ENCODE data around the gene SCAF1. TPM values are rescaled to one million over a fixed set of nuclear protein-coding genes. Genes with fewer than 3 reads are reported as not detected.

SCAF1 gene
- total and polyA plus RNA-seq, 10 of the 15 experiments (the other 5 are each of a cell fraction or from before 2014, with no cell fraction given): 0.18 to 77.0 (median 5.3) TPM

DNA sequence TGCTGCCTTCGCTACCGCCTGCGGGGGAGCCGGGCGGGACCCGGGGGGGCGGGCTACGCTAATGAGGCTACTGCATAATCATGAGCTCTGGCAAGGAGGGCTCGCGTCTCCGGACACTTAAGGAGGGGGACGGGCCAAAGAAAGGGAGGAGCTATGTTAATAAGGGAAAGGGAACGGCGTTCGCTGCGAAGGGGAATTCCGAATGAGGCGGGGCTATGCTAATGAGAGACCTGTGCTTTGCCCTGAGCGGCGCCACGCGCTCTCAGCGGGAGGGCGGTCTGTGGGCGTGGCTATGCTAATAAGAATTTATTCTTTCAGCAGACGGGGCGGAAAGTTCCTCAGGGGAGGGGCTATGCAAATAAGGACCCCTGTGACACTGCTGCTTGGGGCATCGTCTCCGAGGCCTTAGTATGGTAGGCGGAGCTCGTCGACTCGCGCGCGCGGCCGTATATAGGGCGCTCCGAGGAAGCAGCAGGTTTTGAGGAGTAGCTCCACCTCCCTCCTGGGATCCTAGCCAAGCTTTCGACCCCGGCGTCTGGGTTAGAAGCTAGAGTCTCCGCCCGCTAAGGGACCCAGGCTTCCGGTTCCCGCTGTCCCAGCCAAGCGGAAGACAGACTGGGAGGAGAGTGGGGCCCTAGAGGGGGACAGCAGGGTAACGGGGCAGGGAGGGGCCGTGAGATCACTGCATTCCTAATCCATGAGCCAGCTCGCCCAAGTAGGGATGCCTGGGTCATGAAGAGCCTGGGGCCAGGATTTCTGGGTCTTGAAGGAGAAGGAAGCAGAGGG, 1.7 kb upstream of the SCAF1 start, which contains the start of gene RRAS (continued):
- TF ChIP-seq, protein P1, sequence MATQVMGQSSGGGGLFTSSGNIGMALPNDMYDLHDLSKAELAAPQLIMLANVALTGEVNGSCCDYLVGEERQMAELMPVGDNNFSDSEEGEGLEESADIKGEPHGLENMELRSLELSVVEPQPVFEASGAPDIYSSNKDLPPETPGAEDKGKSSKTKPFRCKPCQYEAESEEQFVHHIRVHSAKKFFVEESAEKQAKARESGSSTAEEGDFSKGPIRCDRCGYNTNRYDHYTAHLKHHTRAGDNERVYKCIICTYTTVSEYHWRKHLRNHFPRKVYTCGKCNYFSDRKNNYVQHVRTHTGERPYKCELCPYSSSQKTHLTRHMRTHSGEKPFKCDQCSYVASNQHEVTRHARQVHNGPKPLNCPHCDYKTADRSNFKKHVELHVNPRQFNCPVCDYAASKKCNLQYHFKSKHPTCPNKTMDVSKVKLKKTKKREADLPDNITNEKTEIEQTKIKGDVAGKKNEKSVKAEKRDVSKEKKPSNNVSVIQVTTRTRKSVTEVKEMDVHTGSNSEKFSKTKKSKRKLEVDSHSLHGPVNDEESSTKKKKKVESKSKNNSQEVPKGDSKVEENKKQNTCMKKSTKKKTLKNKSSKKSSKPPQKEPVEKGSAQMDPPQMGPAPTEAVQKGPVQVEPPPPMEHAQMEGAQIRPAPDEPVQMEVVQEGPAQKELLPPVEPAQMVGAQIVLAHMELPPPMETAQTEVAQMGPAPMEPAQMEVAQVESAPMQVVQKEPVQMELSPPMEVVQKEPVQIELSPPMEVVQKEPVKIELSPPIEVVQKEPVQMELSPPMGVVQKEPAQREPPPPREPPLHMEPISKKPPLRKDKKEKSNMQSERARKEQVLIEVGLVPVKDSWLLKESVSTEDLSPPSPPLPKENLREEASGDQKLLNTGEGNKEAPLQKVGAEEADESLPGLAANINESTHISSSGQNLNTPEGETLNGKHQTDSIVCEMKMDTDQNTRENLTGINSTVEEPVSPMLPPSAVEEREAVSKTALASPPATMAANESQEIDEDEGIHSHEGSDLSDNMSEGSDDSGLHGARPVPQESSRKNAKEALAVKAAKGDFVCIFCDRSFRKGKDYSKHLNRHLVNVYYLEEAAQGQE (IDR thresholded peaks at IDR 0.05; ENCODE audit: low read depth, low read length): no peak
- TF ChIP-seq NR2F1 (conservative IDR thresholded peaks at IDR 0.05) (peak; percentile 52), ZNF207 (IDR thresholded peaks at IDR 0.05; ENCODE audit: borderline replicate concordance) (0 out of 2 replicates have a peak, but pooled peaks have one; percentile 42), ASH2L (IDR thresholded peaks at IDR 0.05; ENCODE audit: borderline replicate concordance, low read depth) (no peak), SUPT20H (IDR thresholded peaks at IDR 0.05; ENCODE audit: borderline replicate concordance, control insufficient read depth, low read depth, low read length) (no peak), PAX8 (IDR thresholded peaks at IDR 0.05) (no peak), CREB1 (IDR thresholded peaks at IDR 0.05; ENCODE audit: low read depth) (no peak; the same call in 1 of the 2 replicates), ZSCAN29 (IDR thresholded peaks at IDR 0.05) (no peak), PML (IDR thresholded peaks at IDR 0.05; ENCODE audit: low read length) (peak; percentile 76; the same call in 1 of the 2 replicates), IKZF1 (conservative IDR thresholded peaks at IDR 0.05) (peak; percentile 77), CBFB (IDR thresholded peaks at IDR 0.05; ENCODE audit: low read depth) (0 out of 2 replicates have a peak, but pooled peaks have one; percentile 31), IRF4 (IDR thresholded peaks at IDR 0.05; ENCODE audit: low read depth, low read length) (no peak)
- TF ChIP-seq, protein P2, sequence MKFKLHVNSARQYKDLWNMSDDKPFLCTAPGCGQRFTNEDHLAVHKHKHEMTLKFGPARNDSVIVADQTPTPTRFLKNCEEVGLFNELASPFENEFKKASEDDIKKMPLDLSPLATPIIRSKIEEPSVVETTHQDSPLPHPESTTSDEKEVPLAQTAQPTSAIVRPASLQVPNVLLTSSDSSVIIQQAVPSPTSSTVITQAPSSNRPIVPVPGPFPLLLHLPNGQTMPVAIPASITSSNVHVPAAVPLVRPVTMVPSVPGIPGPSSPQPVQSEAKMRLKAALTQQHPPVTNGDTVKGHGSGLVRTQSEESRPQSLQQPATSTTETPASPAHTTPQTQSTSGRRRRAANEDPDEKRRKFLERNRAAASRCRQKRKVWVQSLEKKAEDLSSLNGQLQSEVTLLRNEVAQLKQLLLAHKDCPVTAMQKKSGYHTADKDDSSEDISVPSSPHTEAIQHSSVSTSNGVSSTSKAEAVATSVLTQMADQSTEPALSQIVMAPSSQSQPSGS (IDR thresholded peaks at IDR 0.05; ENCODE audit: low read length): no peak
- TF ChIP-seq, protein P3, sequence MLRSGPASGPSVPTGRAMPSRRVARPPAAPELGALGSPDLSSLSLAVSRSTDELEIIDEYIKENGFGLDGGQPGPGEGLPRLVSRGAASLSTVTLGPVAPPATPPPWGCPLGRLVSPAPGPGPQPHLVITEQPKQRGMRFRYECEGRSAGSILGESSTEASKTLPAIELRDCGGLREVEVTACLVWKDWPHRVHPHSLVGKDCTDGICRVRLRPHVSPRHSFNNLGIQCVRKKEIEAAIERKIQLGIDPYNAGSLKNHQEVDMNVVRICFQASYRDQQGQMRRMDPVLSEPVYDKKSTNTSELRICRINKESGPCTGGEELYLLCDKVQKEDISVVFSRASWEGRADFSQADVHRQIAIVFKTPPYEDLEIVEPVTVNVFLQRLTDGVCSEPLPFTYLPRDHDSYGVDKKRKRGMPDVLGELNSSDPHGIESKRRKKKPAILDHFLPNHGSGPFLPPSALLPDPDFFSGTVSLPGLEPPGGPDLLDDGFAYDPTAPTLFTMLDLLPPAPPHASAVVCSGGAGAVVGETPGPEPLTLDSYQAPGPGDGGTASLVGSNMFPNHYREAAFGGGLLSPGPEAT (IDR thresholded peaks at IDR 0.05; ENCODE audit: low read depth): peak; percentile 83; the same call in 1 of the 2 replicates
